Colonic mucosa (tissue), 4 donors: ENCODE data around the gene S100A6. TPM values are rescaled to one million over a fixed set of nuclear protein-coding genes. Genes with fewer than 3 reads are reported as not detected.
A peak's percentile ranks its signal among the peaks of the same experiment; 100 is the strongest.

Experiments
- DNase-seq: peaks from one replicate; pipeline ENCODE4 v3.0.0-alpha.2; 2020
- H3K27ac ChIP-seq: fragments of 200-600 bp; one replicate; pipeline ENCODE4 v1.8.0; 2021
- H3K27me3 ChIP-seq: fragments of 200-600 bp; one replicate; pipeline ENCODE4 v1.8.0; 2021
- H3K36me3 ChIP-seq: fragments of 200-600 bp; one replicate; pipeline ENCODE4 v1.8.0; 2021
- H3K4me1 ChIP-seq: fragments of 200-600 bp; one replicate; pipeline ENCODE4 v1.8.0; 2021; ENCODE audit warnings: mild to moderate bottlenecking
- H3K4me3 ChIP-seq: fragments of 200-600 bp; one replicate; pipeline ENCODE4 v1.8.0; 2021
- H3K9ac ChIP-seq, 2 donors: one replicate each; pipeline ENCODE4 v1.7.0; 2013; ENCODE audit warnings: control low read depth in 2 of 2, low read depth in 2 of 2, low read length in 2 of 2
- H3K9me3 ChIP-seq: fragments of 200-600 bp; one replicate; pipeline ENCODE4 v1.8.0; 2021
- intact Hi-C: fragments of 100-400 bp; cut with DNase I; formaldehyde crosslinking; loops from one replicate; pipeline ENCODE4 v1.14.1; 2022
- total RNA-seq, 2 donors: library from RNA; stranded (reverse); fragmentation: NEBNext Ultra II Directional in 1 of 2; extraction: Animal tissue kit (Norgen Biotek cat#: 25700) in 1 of 2; gene quantifications; one replicate each; pipeline ENCODE4 v1.2.1, GENCODE V29; 2021
- TF ChIP-seq, protein P1 (sequence below): fragments of 200-600 bp; IDR thresholded peaks from one replicate; pipeline ENCODE4 v1.8.0; 2022; ENCODE audit warnings: antibody characterized with exemption, mild to moderate bottlenecking
- donor health status: healthy.
- donor health status: DM: no; HTN: no; CAD: no.
- donor health status: DM: no; HTN: no; CAD: no.

S100A6 gene
- total RNA-seq, 2 donors from 2014 or later: 2,444 to 2,474 TPM

DNA sequence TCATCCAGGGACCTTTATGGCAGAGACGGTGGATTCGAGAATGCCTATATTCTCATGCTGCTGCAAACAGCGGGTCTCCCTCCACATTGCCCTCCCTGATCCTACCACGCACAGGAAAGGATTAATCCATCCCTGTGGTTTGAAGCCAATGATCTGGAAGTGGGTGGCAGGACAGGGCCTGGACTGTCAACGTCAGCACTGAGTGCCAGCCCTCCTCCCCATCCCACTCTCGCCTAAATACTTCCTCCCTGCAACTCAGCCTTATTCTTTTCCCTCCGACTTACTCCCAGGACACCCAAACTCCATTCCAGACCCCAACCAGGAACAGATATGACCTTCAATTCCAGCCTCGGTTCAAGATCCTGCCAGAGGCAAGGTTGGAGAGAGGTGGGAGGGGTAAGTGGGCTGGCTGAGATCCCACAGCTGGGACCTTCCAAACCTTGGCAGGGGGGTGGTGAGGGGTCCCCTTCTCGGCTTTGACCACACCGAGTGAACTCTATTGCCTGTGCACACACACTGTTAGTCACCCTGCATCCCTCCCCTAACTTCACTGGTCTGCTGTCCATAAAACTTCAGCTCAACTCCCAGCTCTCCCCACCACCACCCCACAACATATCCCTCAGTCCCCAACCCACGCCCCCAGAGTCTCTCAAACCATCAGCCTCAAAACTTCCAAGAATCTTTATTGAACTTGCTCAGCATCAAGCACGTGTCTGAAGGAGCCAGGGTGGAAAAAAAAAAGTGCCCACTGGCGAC is 7.3 kb upstream of the S100A6 start:
- no peak overlapping the region for H3K27ac ChIP-seq
- H3K27me3 ChIP-seq: no peaks in the 10 kb centered on the region
- TF ChIP-seq, protein P1, sequence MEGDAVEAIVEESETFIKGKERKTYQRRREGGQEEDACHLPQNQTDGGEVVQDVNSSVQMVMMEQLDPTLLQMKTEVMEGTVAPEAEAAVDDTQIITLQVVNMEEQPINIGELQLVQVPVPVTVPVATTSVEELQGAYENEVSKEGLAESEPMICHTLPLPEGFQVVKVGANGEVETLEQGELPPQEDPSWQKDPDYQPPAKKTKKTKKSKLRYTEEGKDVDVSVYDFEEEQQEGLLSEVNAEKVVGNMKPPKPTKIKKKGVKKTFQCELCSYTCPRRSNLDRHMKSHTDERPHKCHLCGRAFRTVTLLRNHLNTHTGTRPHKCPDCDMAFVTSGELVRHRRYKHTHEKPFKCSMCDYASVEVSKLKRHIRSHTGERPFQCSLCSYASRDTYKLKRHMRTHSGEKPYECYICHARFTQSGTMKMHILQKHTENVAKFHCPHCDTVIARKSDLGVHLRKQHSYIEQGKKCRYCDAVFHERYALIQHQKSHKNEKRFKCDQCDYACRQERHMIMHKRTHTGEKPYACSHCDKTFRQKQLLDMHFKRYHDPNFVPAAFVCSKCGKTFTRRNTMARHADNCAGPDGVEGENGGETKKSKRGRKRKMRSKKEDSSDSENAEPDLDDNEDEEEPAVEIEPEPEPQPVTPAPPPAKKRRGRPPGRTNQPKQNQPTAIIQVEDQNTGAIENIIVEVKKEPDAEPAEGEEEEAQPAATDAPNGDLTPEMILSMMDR: no peak
- no peak overlapping the region for H3K9ac ChIP-seq
- intact Hi-C loops: no loop called here
- no peak for DNase-seq
- peaks cover 37% of the 10 kb centered on the region for H3K4me1 ChIP-seq
- no peaks in the 10 kb centered on the region for H3K9me3 ChIP-seq
- no peaks in the 10 kb centered on the region for H3K36me3 ChIP-seq
- no peak overlapping the region for H3K4me3 ChIP-seq

DNA sequence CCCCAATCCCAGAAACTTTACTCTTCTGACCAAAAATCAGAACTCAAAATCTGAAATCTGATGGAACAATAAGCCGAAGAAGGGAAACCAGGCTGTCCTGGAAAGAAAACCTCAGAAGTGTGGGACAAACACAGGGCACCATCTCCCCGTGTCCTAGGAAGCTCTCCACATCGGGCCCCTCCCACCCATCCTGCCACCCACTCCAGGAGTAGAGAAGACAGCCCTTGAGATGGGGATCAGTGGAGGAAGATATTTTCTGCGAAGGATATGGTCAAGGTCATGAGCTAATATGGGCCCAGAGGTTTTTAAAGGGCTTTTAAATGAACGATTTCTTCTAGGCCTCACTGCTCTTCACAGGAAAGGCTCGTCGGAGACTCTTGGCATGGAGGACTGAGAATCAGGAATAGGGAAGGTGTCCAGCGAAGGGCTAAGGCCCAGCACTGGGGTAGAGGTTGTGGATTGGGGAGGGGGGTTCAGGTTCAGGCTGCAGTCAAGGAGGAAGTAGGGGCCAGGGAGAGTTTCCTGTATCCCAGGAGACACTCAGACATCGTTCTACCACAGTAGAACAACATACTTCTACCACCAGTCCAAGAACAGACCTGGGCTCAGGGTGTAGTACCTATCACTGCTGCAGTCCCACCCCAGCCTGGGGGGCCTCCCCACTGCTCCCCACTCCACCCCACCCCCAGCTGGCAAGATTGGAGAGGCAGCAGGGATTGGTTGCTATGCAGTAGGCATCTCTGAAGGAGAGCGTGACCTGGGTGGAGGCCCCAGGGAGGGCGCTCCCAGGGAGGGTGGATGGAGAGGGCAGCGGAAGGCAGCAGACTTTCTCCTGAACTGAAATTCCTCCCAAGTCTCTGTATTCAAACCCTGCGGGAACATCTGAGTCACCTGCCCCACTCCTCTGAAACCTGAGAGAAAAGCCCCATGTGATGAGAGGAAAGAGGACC is 6.1 kb upstream of the S100A6 start:
- intact Hi-C loops: no loop called here

DNA sequence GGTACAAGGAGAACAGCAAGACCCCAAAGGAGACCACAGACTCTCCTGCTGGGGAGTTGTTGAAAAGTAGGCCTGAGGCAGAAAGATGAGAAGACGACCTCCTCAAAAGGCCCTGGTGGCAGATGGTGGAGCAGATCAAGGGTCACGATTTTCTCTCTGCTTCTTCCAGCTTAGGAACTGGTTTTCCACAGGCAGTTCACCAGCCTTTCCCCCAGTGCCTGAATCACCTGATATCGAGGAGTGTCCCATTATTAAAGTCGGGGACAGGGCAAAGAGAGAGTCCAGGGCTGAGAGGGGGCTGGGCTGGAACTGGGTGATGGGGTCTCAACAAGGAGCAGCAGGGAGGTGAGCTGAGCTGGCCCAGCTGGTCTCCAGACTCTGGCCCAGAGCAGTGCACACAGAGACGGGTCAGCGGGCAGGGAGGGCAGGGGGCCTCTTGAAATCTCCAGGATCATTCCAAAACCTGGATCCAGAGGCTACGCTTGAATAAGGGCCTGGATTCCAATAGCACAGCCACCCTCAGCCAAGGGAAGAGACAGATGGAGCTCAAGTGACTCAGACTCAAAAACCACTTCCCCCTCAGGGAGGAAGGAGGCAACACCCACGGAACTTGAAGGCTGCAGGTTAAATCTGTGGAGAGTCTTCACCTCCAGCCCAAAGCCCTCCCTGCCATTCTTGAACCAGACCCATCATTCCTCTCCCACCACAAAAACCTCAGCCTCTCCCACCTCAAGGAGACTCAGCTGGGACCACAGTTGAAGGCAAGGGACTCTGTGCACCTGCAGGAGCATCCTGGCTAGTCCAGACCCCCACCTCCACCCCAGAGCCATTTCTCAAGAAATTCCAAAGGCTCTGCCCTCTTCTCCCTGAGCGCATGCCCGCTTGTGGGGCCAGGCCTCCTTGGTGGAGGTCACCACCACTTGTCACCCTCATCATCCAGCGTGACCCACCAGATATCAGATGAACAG is 4.9 kb upstream of the S100A6 start, which contains the start of gene S100A5:
Gene S100A5 (minus strand): TSS at position 541 of the 968 bp plus-strand sequence. CDS start 743 bp downstream, outside the sequence.
- peaks cover 40% of the 10 kb centered on the region for H3K4me1 ChIP-seq
- no peaks in the 10 kb centered on the region for H3K27me3 ChIP-seq
- intact Hi-C loops: no loop called here
- TF ChIP-seq, protein P1: no peak
- peak within 1 kb of the TSS; percentile 30 for H3K27ac ChIP-seq
- DNase-seq: no peak
- no peaks in the 10 kb centered on the region for H3K9me3 ChIP-seq
- no peaks in the 10 kb centered on the region for H3K36me3 ChIP-seq
- H3K4me3 ChIP-seq: no peak within 1 kb of the TSS
- peak within 1 kb of the TSS in 1 of 2 donors; percentile 10 for H3K9ac ChIP-seq

More for the DNA sequence above, 6.1 kb upstream of the S100A6 start:
- no peaks in the 10 kb centered on the region for H3K36me3 ChIP-seq
- no peak for DNase-seq
- no peak overlapping the region for H3K9ac ChIP-seq
- no peak overlapping the region for H3K4me3 ChIP-seq
- peaks cover 43% of the 10 kb centered on the region for H3K4me1 ChIP-seq
- H3K27me3 ChIP-seq: no peaks in the 10 kb centered on the region
- TF ChIP-seq, protein P1: no peak
- peak overlapping the region; percentile 30 for H3K27ac ChIP-seq
- H3K9me3 ChIP-seq: no peaks in the 10 kb centered on the region

DNA sequence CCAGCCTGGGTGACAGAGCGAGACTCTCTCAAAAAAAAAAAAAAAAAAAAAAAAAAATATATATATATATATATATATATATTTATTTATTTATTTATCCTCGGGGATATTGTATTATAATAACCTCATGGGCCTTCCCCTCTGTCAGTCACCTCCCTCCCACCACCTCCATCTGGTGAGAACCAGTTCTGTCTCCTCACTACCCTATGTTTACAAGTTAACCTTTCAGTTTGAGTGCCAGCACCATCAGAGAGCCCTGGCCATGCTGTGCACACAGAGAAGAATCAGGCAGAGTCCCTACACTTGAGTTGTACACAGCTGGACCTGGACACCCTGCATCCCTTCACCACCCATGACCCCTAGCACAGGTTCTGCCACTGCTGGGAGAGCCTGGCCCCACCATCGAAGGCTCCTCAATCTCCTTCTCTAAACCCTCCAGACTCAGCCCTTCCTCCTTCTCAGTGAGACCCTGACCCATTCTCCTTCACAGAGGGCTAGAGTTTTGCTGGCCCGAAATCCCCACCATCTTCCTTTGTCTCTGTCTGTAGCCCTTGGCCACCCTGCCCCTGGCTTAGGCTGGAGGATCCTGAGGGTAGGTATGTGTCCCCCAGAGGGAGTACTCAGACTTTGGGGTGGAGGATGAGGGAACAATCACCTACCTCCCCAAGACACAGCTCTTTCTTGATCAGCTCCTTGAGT is 3.8 kb upstream of the S100A6 start:
- H3K27ac ChIP-seq: no peak overlapping the region
- peaks cover 29% of the 10 kb centered on the region for H3K4me1 ChIP-seq
- TF ChIP-seq, protein P1: no peak
- H3K27me3 ChIP-seq: no peaks in the 10 kb centered on the region
- no peak overlapping the region for H3K9ac ChIP-seq
- no peak overlapping the region for H3K4me3 ChIP-seq
- no peaks in the 10 kb centered on the region for H3K36me3 ChIP-seq
- H3K9me3 ChIP-seq: no peaks in the 10 kb centered on the region
- intact Hi-C loops: no loop called here
- DNase-seq: no peak
